HCT116 (cell line): ENCODE data around the gene LCOR. TPM values are rescaled to one million over a fixed set of nuclear protein-coding genes. Genes with fewer than 3 reads are reported as not detected.

ENCODE experiments used
- ATAC-seq: fragments of 200-7000 bp; cut with Tn5 transposase; 2 replicates; pipeline ENCODE4 v1.9.1; 2020; ENCODE audit warnings: mild to moderate bottlenecking, moderate library complexity
- BruUV-seq: library from RNA; stranded (reverse); fragments of 400-500 nt; replicated peaks from 2 replicates; lab custom pipeline; 2021; lab: Mats Ljungman, UMichigan
- CTCF ChIA-PET: fragments of 300-600 bp; sonication (Branson Sonifier 250); formaldehyde crosslinking; loops from one replicate; lab custom pipeline; 2021; ENCODE audit warnings: antibody characterized with exemption; lab: Charles Lee
- POLR2A ChIA-PET: fragments of 300-600, 350-600 bp; sonication (Branson Sonifier 250); formaldehyde crosslinking; loops from one replicate; lab custom pipeline; 2021; ENCODE audit warnings: antibody characterized with exemption; lab: Charles Lee
- RAD21 ChIA-PET, 2 experiments: fragments of 300-600 bp; sonication (Branson Sonifier 250); formaldehyde crosslinking; loops; one replicate each; lab custom pipeline; 2023; ENCODE audit warnings: low total read pairs in 2 of 2; ENCODE audit not compliant: uncharacterized antibody in 2 of 2, unreplicated experiment in 2 of 2, low non-redundant PET in 1 of 2; lab: Charles Lee
- DNase-seq: peaks from one replicate; pipeline ENCODE4 v3.0.0-alpha.2; 2010; ENCODE audit warnings: low read depth, low spot score
- H2AFZ ChIP-seq: fragments of 200-600 bp; shearing (Covaris generic), sonication (generic); 2 replicates; pipeline ENCODE4 v1.6.1; 2017; ENCODE audit warnings: low read depth, mixed run types, mixed read lengths, antibody characterized with exemption, low read length; ENCODE audit not compliant: poor library complexity, severe bottlenecking
- H3K27ac ChIP-seq: 2 replicates; pipeline ENCODE4 v1.5.1; 2012; ENCODE audit warnings: low read depth, low read length
- H3K27me3 ChIP-seq: fragments of 200-600 bp; sonication (generic); 2 replicates; pipeline ENCODE4 v1.6.1; 2016; ENCODE audit warnings: mixed run types, low read length, mixed read lengths; ENCODE audit not compliant: insufficient read depth
- H3K36me3 ChIP-seq, 2 experiments: fragments of 200-500 bp in 1 of 2; fragments of 200-600 bp in 1 of 2; sonication (Bioruptor generic) in 1 of 2; sonication (generic) in 1 of 2; 2 replicates each; pipeline versions ENCODE4 v1.5.1 to v1.6.1; 2014 to 2016; ENCODE audit warnings: low read length in 2 of 2, inconsistent platforms in 1 of 2, mixed read lengths in 1 of 2, mixed run types in 1 of 2; ENCODE audit not compliant: insufficient read depth in 2 of 2, control insufficient read depth in 1 of 2
- H3K4me1 ChIP-seq, 2 experiments: fragments of 200-600 bp in 1 of 2; sonication (generic) in 1 of 2; 2 replicates each; pipeline versions ENCODE4 v1.5.1 to v1.6.1; 2012 to 2017; ENCODE audit warnings: low read length in 2 of 2, inconsistent platforms in 1 of 2, mild to moderate bottlenecking in 1 of 2, mixed read lengths in 1 of 2, mixed run types in 1 of 2, moderate library complexity in 1 of 2; ENCODE audit not compliant: insufficient read depth in 2 of 2, control insufficient read depth in 1 of 2
- H3K4me2 ChIP-seq: fragments of 200-600 bp; sonication (generic); 2 replicates; pipeline ENCODE4 v1.6.1; 2017; ENCODE audit warnings: mixed run types, low read length, mixed read lengths
- H3K4me3 ChIP-seq, 2 experiments: fragments of 200-600 bp in 1 of 2; sonication (generic) in 1 of 2; replicated peaks in 1 of 2; 2 replicates each; pipeline ENCODE4 v1.5.1; 2011 to 2016; ENCODE audit warnings: low read length in 2 of 2, control low read depth in 1 of 2, low read depth in 1 of 2, mild to moderate bottlenecking in 1 of 2, mixed read lengths in 1 of 2, mixed run types in 1 of 2
- H3K79me2 ChIP-seq: fragments of 200-600 bp; sonication (generic); 2 replicates; pipeline ENCODE4 v1.6.1; 2017; ENCODE audit warnings: mild to moderate bottlenecking, mixed run types, low read length, moderate library complexity, mixed read lengths; ENCODE audit not compliant: insufficient read depth
- H3K9ac ChIP-seq: fragments of 200-600 bp; sonication (generic); 2 replicates; pipeline ENCODE4 v1.6.1; 2016; ENCODE audit warnings: low read length, mixed read lengths
- H3K9me2 ChIP-seq: fragments of 200-600 bp; sonication (generic), shearing (Covaris generic); 2 replicates; pipeline ENCODE4 v1.6.1; 2017; ENCODE audit warnings: mixed run types, mild to moderate bottlenecking, moderate library complexity; ENCODE audit not compliant: insufficient read depth
- H3K9me3 ChIP-seq, 2 experiments: fragments of 200-500 bp in 1 of 2; fragments of 200-600 bp in 1 of 2; sonication (Bioruptor generic) in 1 of 2; sonication (generic) in 1 of 2; 2 replicates each; pipeline ENCODE4 v1.6.1; 2014 to 2017; ENCODE audit warnings: low read length in 2 of 2, mixed read lengths in 2 of 2, inconsistent platforms in 1 of 2, low read depth in 1 of 2, mild to moderate bottlenecking in 1 of 2, mixed run types in 1 of 2, moderate library complexity in 1 of 2; ENCODE audit not compliant: control insufficient read depth in 1 of 2, insufficient read depth in 1 of 2
- H4K20me1 ChIP-seq: fragments of 200-600 bp; sonication (generic), shearing (Covaris generic); 2 replicates; pipeline ENCODE4 v1.6.1; 2017; ENCODE audit warnings: mixed run types, mild to moderate bottlenecking, moderate library complexity; ENCODE audit not compliant: insufficient read depth
- CBX3 ChIP-seq: IDR thresholded peaks from 2 replicates; pipeline ENCODE4 v1.6.1; 2012; ENCODE audit warnings: low read depth
- ELF1 ChIP-seq: IDR thresholded peaks from 2 replicates; pipeline ENCODE4 v1.6.1; 2012; ENCODE audit warnings: low read depth, borderline replicate concordance
- EZH2 ChIP-seq: fragments of 200-600 bp; sonication (generic); IDR thresholded peaks from 2 replicates; pipeline ENCODE4 v1.6.1; 2017; ENCODE audit warnings: antibody characterized with exemption, mixed run types
- SIN3A ChIP-seq: IDR thresholded peaks from 2 replicates; pipeline ENCODE4 v1.6.1; 2012; ENCODE audit warnings: low read depth
- SP1 ChIP-seq: IDR thresholded peaks from 2 replicates; pipeline ENCODE4 v1.6.1; 2012; ENCODE audit warnings: low read depth
- SRF ChIP-seq: IDR thresholded peaks from 2 replicates; pipeline ENCODE4 v1.6.1; 2012; ENCODE audit warnings: low read depth
- TCF7L2 ChIP-seq: IDR thresholded peaks from 2 replicates; pipeline ENCODE4 v1.7.0; 2011; ENCODE audit warnings: borderline replicate concordance, inconsistent platforms; ENCODE audit not compliant: insufficient read depth, insufficient read length; ENCODE audit errors: extremely low read depth
- intact Hi-C: fragments of 100-400 bp; cut with micrococcal nuclease; formaldehyde crosslinking; loops from 2 replicates; pipeline ENCODE4 v1.10.0; 2022
- total RNA-seq: library from RNA; stranded (reverse); gene quantifications from one replicate; pipeline ENCODE4 v1.2.1, GENCODE V29; 2021; ENCODE audit not compliant: unreplicated experiment
- TF ChIP-seq, protein P1 (sequence below): IDR thresholded peaks from 2 replicates; pipeline ENCODE4 v1.6.1; 2012; ENCODE audit warnings: low read depth
- TF ChIP-seq, protein P2 (sequence below): IDR thresholded peaks from 2 replicates; pipeline ENCODE4 v1.6.1; 2011; ENCODE audit warnings: mild to moderate bottlenecking, low read length, moderate library complexity; ENCODE audit not compliant: insufficient replicate concordance; ENCODE audit errors: extremely low read depth

The LCOR gene
- total RNA-seq, 1 experiment from 2014 or later, result 59.9 TPM

DNA sequence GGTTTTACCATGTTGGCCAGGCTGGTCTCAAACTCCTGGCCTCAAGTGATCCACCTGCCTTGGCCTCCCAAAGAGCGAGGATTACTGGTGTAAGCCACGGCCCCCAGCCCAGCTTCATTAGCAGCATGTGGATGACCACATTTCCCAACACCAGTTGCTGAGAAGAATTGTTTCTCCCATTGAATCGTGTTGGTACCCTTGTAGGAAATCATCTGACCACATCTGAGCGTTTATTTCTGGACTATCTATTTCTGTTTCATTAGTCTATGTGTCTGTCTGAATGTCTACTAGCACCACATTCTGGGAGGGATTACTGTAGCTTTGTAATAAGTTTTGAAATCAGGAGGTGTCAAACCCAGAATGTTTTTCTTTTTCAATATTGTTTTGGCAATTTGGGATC is 89.6 kb downstream of the LCOR start:
- CTCF ChIA-PET, result no interaction called here
- no TSS peak for BruUV-seq

DNA sequence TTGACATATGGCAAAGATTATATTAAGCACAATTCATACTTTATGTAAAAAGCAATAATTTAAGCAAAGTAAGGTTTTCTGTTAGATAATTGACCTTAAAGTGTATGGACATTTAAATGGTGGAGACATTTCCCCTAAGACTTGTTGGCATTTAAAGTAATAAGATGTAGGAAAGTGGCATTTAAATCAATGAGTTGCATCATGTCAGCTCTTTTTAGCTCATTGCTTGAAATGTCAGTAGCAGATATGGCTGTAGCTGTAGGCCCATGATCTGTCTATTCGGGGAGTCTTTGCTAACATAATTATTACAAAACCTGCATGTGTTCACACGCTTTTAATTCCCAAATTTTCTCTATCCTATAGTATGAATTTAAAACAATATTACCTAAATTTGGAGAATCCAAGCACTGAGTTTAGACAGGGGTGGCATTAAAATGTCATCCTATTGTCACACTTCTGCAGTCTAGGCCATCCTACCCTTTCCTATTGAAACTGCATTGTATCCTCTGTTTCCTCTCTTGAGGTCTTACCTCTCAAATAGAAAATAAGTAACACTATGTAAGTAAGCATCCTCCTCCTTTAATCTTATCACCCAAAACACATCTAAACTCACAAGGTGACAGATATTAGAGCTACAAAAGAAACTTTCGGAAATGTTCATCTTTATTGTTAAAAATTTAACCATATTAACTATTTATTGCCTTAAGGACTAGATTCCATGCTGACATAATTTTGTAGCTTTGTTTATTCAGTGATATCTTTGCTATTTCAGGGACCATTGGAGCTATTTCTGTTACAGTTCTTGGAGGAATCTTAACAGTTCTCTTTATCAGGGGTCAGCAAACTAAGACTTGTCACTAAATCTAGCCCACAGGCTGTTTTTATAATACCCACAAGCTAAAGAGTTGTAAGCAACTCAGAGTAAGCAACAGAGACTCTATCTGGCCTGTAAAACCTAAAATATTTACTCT is 91.2 kb downstream of the LCOR start:
- H3K4me1 ChIP-seq, result no peaks in the 10 kb centered on the region
- no peak overlapping the region for H3K4me2 ChIP-seq
- no peak overlapping the region for H3K4me3 ChIP-seq
- ChIA-PET CTCF (interaction anchor here (2.0 kb wide), 1 partner anchor 12 kb away, joined by 6 read pairs; no protein-coding TSS in a partner anchor), RAD21 (no interaction called here), POLR2A (interaction anchor here (1.1 kb wide), 1 partner anchor 11 kb away, joined by 3 read pairs; no protein-coding TSS in a partner anchor)
- H3K9me2 ChIP-seq, result no peaks in the 10 kb centered on the region
- no peak for DNase-seq
- no peaks in the 10 kb centered on the region for H3K27me3 ChIP-seq
- no peaks in the 10 kb centered on the region for H3K36me3 ChIP-seq
- no peak for TF ChIP-seq ELF1
- TF ChIP-seq, protein P1, sequence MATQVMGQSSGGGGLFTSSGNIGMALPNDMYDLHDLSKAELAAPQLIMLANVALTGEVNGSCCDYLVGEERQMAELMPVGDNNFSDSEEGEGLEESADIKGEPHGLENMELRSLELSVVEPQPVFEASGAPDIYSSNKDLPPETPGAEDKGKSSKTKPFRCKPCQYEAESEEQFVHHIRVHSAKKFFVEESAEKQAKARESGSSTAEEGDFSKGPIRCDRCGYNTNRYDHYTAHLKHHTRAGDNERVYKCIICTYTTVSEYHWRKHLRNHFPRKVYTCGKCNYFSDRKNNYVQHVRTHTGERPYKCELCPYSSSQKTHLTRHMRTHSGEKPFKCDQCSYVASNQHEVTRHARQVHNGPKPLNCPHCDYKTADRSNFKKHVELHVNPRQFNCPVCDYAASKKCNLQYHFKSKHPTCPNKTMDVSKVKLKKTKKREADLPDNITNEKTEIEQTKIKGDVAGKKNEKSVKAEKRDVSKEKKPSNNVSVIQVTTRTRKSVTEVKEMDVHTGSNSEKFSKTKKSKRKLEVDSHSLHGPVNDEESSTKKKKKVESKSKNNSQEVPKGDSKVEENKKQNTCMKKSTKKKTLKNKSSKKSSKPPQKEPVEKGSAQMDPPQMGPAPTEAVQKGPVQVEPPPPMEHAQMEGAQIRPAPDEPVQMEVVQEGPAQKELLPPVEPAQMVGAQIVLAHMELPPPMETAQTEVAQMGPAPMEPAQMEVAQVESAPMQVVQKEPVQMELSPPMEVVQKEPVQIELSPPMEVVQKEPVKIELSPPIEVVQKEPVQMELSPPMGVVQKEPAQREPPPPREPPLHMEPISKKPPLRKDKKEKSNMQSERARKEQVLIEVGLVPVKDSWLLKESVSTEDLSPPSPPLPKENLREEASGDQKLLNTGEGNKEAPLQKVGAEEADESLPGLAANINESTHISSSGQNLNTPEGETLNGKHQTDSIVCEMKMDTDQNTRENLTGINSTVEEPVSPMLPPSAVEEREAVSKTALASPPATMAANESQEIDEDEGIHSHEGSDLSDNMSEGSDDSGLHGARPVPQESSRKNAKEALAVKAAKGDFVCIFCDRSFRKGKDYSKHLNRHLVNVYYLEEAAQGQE, result no peak
- no peak for TF ChIP-seq TCF7L2
- no peak for TF ChIP-seq EZH2
- TF ChIP-seq CBX3, result no peak
- no peak for TF ChIP-seq SIN3A
- H2AFZ ChIP-seq, result no peak overlapping the region
- ATAC-seq, result no peak
- intact Hi-C loops, result no loop called here
- peaks cover 17% of the 10 kb centered on the region; the same call in 1 of the 2 replicates for H4K20me1 ChIP-seq
- H3K27ac ChIP-seq, result no peak overlapping the region
- no TSS peak for BruUV-seq
- H3K79me2 ChIP-seq, result peaks cover 33% of the 10 kb centered on the region
- H3K9ac ChIP-seq, result no peak overlapping the region
- no peaks in the 10 kb centered on the region for H3K9me3 ChIP-seq

More for the DNA sequence above, 89.6 kb downstream of the LCOR start:
- intact Hi-C loops, result no loop called here
- Histone ChIP-seq H2AFZ (no peak overlapping the region), H3K27ac (no peak overlapping the region), H3K9me2 (no peaks in the 10 kb centered on the region), H3K4me1 (no peaks in the 10 kb centered on the region), H3K9me3 (no peaks in the 10 kb centered on the region), H3K4me3 (no peak overlapping the region)
- DNase-seq, result no peak
- TF ChIP-seq EZH2, result no peak
- TF ChIP-seq SIN3A, result no peak
- TF ChIP-seq SP1, result no peak
- TF ChIP-seq, protein P2, sequence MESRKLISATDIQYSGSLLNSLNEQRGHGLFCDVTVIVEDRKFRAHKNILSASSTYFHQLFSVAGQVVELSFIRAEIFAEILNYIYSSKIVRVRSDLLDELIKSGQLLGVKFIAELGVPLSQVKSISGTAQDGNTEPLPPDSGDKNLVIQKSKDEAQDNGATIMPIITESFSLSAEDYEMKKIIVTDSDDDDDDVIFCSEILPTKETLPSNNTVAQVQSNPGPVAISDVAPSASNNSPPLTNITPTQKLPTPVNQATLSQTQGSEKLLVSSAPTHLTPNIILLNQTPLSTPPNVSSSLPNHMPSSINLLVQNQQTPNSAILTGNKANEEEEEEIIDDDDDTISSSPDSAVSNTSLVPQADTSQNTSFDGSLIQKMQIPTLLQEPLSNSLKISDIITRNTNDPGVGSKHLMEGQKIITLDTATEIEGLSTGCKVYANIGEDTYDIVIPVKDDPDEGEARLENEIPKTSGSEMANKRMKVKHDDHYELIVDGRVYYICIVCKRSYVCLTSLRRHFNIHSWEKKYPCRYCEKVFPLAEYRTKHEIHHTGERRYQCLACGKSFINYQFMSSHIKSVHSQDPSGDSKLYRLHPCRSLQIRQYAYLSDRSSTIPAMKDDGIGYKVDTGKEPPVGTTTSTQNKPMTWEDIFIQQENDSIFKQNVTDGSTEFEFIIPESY, result no peak
- no peak for TF ChIP-seq SRF
- TF ChIP-seq, all 23 proteins: peak for 0
- peaks cover 17% of the 10 kb centered on the region; the same call in 1 of the 2 replicates for H4K20me1 ChIP-seq
- no peak for ATAC-seq
- no peaks in the 10 kb centered on the region for H3K27me3 ChIP-seq
- H3K4me2 ChIP-seq, result no peak overlapping the region
- ChIA-PET RAD21 (no interaction called here), POLR2A (no interaction called here)
- H3K79me2 ChIP-seq, result peaks cover 27% of the 10 kb centered on the region
- no peaks in the 10 kb centered on the region for H3K36me3 ChIP-seq
- no peak overlapping the region for H3K9ac ChIP-seq
